H9 (cell line): ENCODE data around the gene PNPO. TPM values are rescaled to one million over a fixed set of nuclear protein-coding genes. Genes with fewer than 3 reads are reported as not detected.
A peak's percentile ranks its signal among the peaks of the same experiment; 100 is the strongest.

Experiments used
- DNase-seq: peaks from one replicate; pipeline ENCODE4 v3.0.0-alpha.2; 2017
- H2AFZ ChIP-seq: one replicate; pipeline ENCODE4 v1.6.1; 2013; ENCODE audit warnings: mild to moderate bottlenecking, low read length, control low read depth, moderate library complexity
- H2AK5ac ChIP-seq: 2 replicates; pipeline ENCODE4 v1.6.1; 2013; ENCODE audit warnings: low read length, control low read depth, mixed read lengths; ENCODE audit not compliant: insufficient read length
- H2BK120ac ChIP-seq: one replicate; pipeline ENCODE4 v1.6.1; 2013; ENCODE audit warnings: low read depth, mild to moderate bottlenecking, low read length, control low read depth, inconsistent platforms; ENCODE audit not compliant: poor library complexity, severe bottlenecking
- H2BK12ac ChIP-seq: 2 replicates; pipeline ENCODE4 v1.6.1; 2013; ENCODE audit warnings: low read length, control low read depth, mixed read lengths, low read depth; ENCODE audit not compliant: insufficient read length
- H2BK15ac ChIP-seq: 2 replicates; pipeline ENCODE4 v1.6.1; 2013; ENCODE audit warnings: low read depth, low read length, control low read depth
- H2BK20ac ChIP-seq: one replicate; pipeline ENCODE4 v1.6.1; 2013; ENCODE audit warnings: low read depth, mild to moderate bottlenecking, low read length, control low read depth, inconsistent platforms; ENCODE audit not compliant: poor library complexity, severe bottlenecking
- H2BK5ac ChIP-seq: 2 replicates; pipeline ENCODE4 v1.6.1; 2013; ENCODE audit warnings: low read length, control low read depth, mixed read lengths; ENCODE audit not compliant: insufficient read length
- H3K14ac ChIP-seq: 2 replicates; pipeline ENCODE4 v1.6.1; 2013; ENCODE audit warnings: low read length, control low read depth; ENCODE audit not compliant: insufficient read depth
- H3K18ac ChIP-seq: 2 replicates; pipeline ENCODE4 v1.6.1; 2013; ENCODE audit warnings: low read depth, mild to moderate bottlenecking, mixed read lengths, low read length, control low read depth; ENCODE audit not compliant: insufficient read length
- H3K23ac ChIP-seq: 2 replicates; pipeline ENCODE4 v1.6.1; 2013; ENCODE audit warnings: low read length, control low read depth, mixed read lengths, low read depth; ENCODE audit not compliant: insufficient read length
- H3K23me2 ChIP-seq: 2 replicates; pipeline ENCODE4 v1.6.1; 2013; ENCODE audit warnings: low read depth, mild to moderate bottlenecking, mixed read lengths, low read length, control low read depth; ENCODE audit not compliant: insufficient read length, poor library complexity, severe bottlenecking
- H3K27ac ChIP-seq: 2 replicates; pipeline ENCODE4 v1.5.1; 2013; ENCODE audit warnings: low read length, control low read depth, mixed read lengths, low read depth; ENCODE audit not compliant: insufficient read length
- H3K27me3 ChIP-seq: 2 replicates; pipeline ENCODE4 v1.6.1; 2013; ENCODE audit warnings: low read length, control low read depth, inconsistent platforms; ENCODE audit not compliant: insufficient read depth
- H3K4ac ChIP-seq: 2 replicates; pipeline ENCODE4 v1.6.1; 2013; ENCODE audit warnings: low read depth, mild to moderate bottlenecking, control low read depth, inconsistent platforms, low read length, moderate library complexity
- H3K4me1 ChIP-seq: 2 replicates; pipeline ENCODE4 v1.6.1; 2013; ENCODE audit warnings: low read length, control low read depth, inconsistent platforms; ENCODE audit not compliant: insufficient read depth
- H3K4me2 ChIP-seq: 2 replicates; pipeline ENCODE4 v1.6.1; 2013; ENCODE audit warnings: low read length, control low read depth, mixed read lengths; ENCODE audit not compliant: insufficient read length, insufficient read depth
- H3K56ac ChIP-seq: 2 replicates; pipeline ENCODE4 v1.6.1; 2013; ENCODE audit warnings: low read depth, mild to moderate bottlenecking, mixed read lengths, low read length, control low read depth; ENCODE audit not compliant: insufficient read length
- H3K79me1 ChIP-seq: 2 replicates; pipeline ENCODE4 v1.6.1; 2013; ENCODE audit warnings: low read depth, mild to moderate bottlenecking, moderate library complexity, low read length, control low read depth, inconsistent platforms; ENCODE audit not compliant: insufficient read depth, poor library complexity, severe bottlenecking
- H3K79me2 ChIP-seq: 2 replicates; pipeline ENCODE4 v1.6.1; 2013; ENCODE audit warnings: low read length, control low read depth, inconsistent platforms; ENCODE audit not compliant: insufficient read depth
- H3K9ac ChIP-seq: 2 replicates; pipeline ENCODE4 v1.6.1; 2013; ENCODE audit warnings: low read length, control low read depth, mixed read lengths; ENCODE audit not compliant: insufficient read length; ENCODE audit errors: extremely low read depth
- H3K9me3 ChIP-seq: one replicate; pipeline ENCODE4 v1.6.1; 2013; ENCODE audit warnings: low read depth, low read length, inconsistent platforms; ENCODE audit not compliant: control insufficient read depth
- H3T11ph ChIP-seq: one replicate; pipeline ENCODE4 v1.6.1; 2013; ENCODE audit warnings: mild to moderate bottlenecking, low read length, control low read depth, inconsistent platforms
- H4K20me1 ChIP-seq: one replicate; pipeline ENCODE4 v1.6.1; 2013; ENCODE audit not compliant: control insufficient read depth, insufficient read length, insufficient read depth
- H4K5ac ChIP-seq: 2 replicates; pipeline ENCODE4 v1.6.1; 2013; ENCODE audit warnings: low read depth, mild to moderate bottlenecking, mixed read lengths, low read length, control low read depth; ENCODE audit not compliant: insufficient read length
- H4K8ac ChIP-seq: replicated peaks from 2 replicates; pipeline ENCODE4 v1.6.1; 2013; ENCODE audit warnings: low read length, control low read depth, mixed read lengths, low read depth; ENCODE audit not compliant: insufficient read length
- H4K91ac ChIP-seq: 2 replicates; pipeline ENCODE4 v1.6.1; 2013; ENCODE audit warnings: low read depth, mild to moderate bottlenecking, moderate library complexity, mixed read lengths, low read length, control low read depth; ENCODE audit not compliant: insufficient read length
- H3K27ac Mint-ChIP-seq, 3 experiments: 2 replicates in 2 of 3; 3 replicates in 1 of 3; pipeline ENCODE4 v1.8.0; 2020 to 2021; ENCODE audit warnings: mixed read lengths in 3 of 3, mild to moderate bottlenecking in 1 of 3, moderate library complexity in 1 of 3
- H3K27me3 Mint-ChIP-seq: 2 replicates; pipeline ENCODE4 v1.8.0; 2021; ENCODE audit warnings: low read depth, mild to moderate bottlenecking, moderate library complexity, mixed read lengths
- H3K36me3 Mint-ChIP-seq, 3 experiments: 2 replicates in 2 of 3; 3 replicates in 1 of 3; pipeline ENCODE4 v1.8.0; 2020 to 2021; ENCODE audit warnings: low read depth in 3 of 3, mixed read lengths in 3 of 3; ENCODE audit not compliant: insufficient read depth in 1 of 3
- H3K4me1 Mint-ChIP-seq, 2 experiments: 2 replicates each; pipeline ENCODE4 v1.8.0; 2020; ENCODE audit warnings: mixed read lengths in 2 of 2
- H3K4me3 Mint-ChIP-seq, 2 experiments: 2 replicates in 1 of 2; 3 replicates in 1 of 2; pipeline ENCODE4 v1.8.0; 2020 to 2021; ENCODE audit warnings: mild to moderate bottlenecking in 2 of 2, mixed read lengths in 2 of 2, moderate library complexity in 1 of 2
- H3K9me3 Mint-ChIP-seq, 2 experiments: 2 replicates in 1 of 2; 3 replicates in 1 of 2; pipeline ENCODE4 v1.8.0; 2020; ENCODE audit warnings: mild to moderate bottlenecking in 2 of 2, mixed read lengths in 2 of 2, moderate library complexity in 1 of 2
- WGBS: extraction: QIAGEN DNeasy Blood & Tissue Kit; methylation state at CpG from one replicate; pipeline ENCODE4 v1.1.7; 2013; ENCODE audit warnings: missing lambda C conversion rate, low lambda C conversion rate, mixed read lengths; ENCODE audit not compliant: insufficient read length; ENCODE audit errors: extremely low coverage; 5-methylcytosine and 5-hydroxymethylcytosine counted together
- long read RNA-seq: library from polyadenylated mRNA; unstranded; transcript quantifications from one replicate; pipeline ENCODE4 v2.0.0, GENCODE V29; 2020
- total RNA-seq: library from RNA; stranded (reverse); gene quantifications from 2 replicates; pipeline ENCODE4 v1.2.1, GENCODE V29; 2021
- TF ChIP-seq, protein P1 (sequence below): fragments of 200-600 bp; sonication (generic); conservative IDR thresholded peaks from 3 replicates; pipeline ENCODE4 v1.8.0; 2021; ENCODE audit warnings: antibody characterized with exemption, mild to moderate bottlenecking

The PNPO gene
- total RNA-seq = 6.7 and 7.3 TPM in 2 replicates
- long read RNA-seq, transcript PNPO-217 (7 exons, 3,465 nt) = major isoform, 33 of 46 reads
- long read RNA-seq, partial matches to known transcripts = 0 of 46 reads
- long read RNA-seq, other reads (novel, unspliced or antisense) = 4 of 46 reads

GRCh38 chr17:47941246-47942095, at the start of gene PNPO:
PNPO (plus strand) TSS chr17:47941571; CDS start chr17:47941676, 105 bp downstream.
- TF ChIP-seq, protein P1, sequence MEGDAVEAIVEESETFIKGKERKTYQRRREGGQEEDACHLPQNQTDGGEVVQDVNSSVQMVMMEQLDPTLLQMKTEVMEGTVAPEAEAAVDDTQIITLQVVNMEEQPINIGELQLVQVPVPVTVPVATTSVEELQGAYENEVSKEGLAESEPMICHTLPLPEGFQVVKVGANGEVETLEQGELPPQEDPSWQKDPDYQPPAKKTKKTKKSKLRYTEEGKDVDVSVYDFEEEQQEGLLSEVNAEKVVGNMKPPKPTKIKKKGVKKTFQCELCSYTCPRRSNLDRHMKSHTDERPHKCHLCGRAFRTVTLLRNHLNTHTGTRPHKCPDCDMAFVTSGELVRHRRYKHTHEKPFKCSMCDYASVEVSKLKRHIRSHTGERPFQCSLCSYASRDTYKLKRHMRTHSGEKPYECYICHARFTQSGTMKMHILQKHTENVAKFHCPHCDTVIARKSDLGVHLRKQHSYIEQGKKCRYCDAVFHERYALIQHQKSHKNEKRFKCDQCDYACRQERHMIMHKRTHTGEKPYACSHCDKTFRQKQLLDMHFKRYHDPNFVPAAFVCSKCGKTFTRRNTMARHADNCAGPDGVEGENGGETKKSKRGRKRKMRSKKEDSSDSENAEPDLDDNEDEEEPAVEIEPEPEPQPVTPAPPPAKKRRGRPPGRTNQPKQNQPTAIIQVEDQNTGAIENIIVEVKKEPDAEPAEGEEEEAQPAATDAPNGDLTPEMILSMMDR = no peak
- DNase-seq = peak; percentile 96
- H3K79me1 ChIP-seq = no peaks in the 10 kb centered on the region
- H3K4me3 Mint-ChIP-seq = peak within 1 kb of the TSS; percentile 55 to 83
- H3K79me2 ChIP-seq = no peaks in the 10 kb centered on the region
- no peak within 1 kb of the TSS for H2BK20ac ChIP-seq
- H3K27me3 ChIP-seq = peaks cover 2% of the 10 kb centered on the region; the same call in 1 of the 2 replicates
- H4K8ac ChIP-seq = no peak within 1 kb of the TSS
- H3K23ac ChIP-seq = no peak within 1 kb of the TSS
- H4K20me1 ChIP-seq = no peaks in the 10 kb centered on the region
- no peaks in the 10 kb centered on the region for H3K4me1 ChIP-seq
- no peak within 1 kb of the TSS for H4K5ac ChIP-seq
- H3T11ph ChIP-seq = no peak within 1 kb of the TSS
- H4K91ac ChIP-seq = no peak within 1 kb of the TSS
- H2BK5ac ChIP-seq = no peak within 1 kb of the TSS
- peaks cover 9% of the 10 kb centered on the region for H3K23me2 ChIP-seq
- H3K56ac ChIP-seq = no peak within 1 kb of the TSS
- no peak within 1 kb of the TSS for H3K14ac ChIP-seq
- peaks cover 5 to 13% of the 10 kb centered on the region in 2 experiments; a peak in 3 of 4 replicates for H3K4me1 Mint-ChIP-seq
- peak within 1 kb of the TSS in 1 of 3 experiments; percentile 70; a peak in 1 of 7 replicates for H3K27ac Mint-ChIP-seq
- peaks cover 0 to 3% (median 0%) of the 10 kb centered on the region in 3 experiments; a peak in 3 of 7 replicates for H3K36me3 Mint-ChIP-seq
- H3K27me3 Mint-ChIP-seq = peaks cover 36% of the 10 kb centered on the region
- H3K9ac ChIP-seq = peak within 1 kb of the TSS; percentile 41
- no peak within 1 kb of the TSS for H2BK120ac ChIP-seq
- peak within 1 kb of the TSS; percentile 98 for H3K4me2 ChIP-seq
- H2AFZ ChIP-seq = no peak within 1 kb of the TSS
- no CpG with 5 or more reads among the region's 50 CpGs for WGBS
- H3K4ac ChIP-seq = no peak within 1 kb of the TSS
- H2BK15ac ChIP-seq = no peak within 1 kb of the TSS
- H2BK12ac ChIP-seq = no peak within 1 kb of the TSS
- H3K9me3 ChIP-seq = no peaks in the 10 kb centered on the region
- no peak within 1 kb of the TSS for H2AK5ac ChIP-seq
- H3K9me3 Mint-ChIP-seq = no peaks in the 10 kb centered on the region; a peak in 3 of 5 replicates
- no peak within 1 kb of the TSS for H3K27ac ChIP-seq
- no peak within 1 kb of the TSS for H3K18ac ChIP-seq
